A549 (cell line): Measurements from ENCODE around the gene ZMIZ2. TPM values are rescaled to one million over a fixed set of nuclear protein-coding genes. Genes with fewer than 3 reads are reported as not detected.
A peak's percentile ranks its signal among the peaks of the same experiment; 100 is the strongest.

Experiments
- ATAC-seq, 2 experiments: fragments of 200-7000 bp in 1 of 2; fragments of >200 bp in 1 of 2; cut with Nextera tagmentation in 1 of 2; cut with Tn5 transposase in 1 of 2; 3 replicates each; pipeline versions ENCODE4 v1.8.0 to v1.9.1; 2018 to 2020; ENCODE audit warnings: mild to moderate bottlenecking in 1 of 2, moderate library complexity in 1 of 2
- CTCF ChIA-PET: fragments of 300-600 bp; sonication (Branson Sonifier 250); formaldehyde crosslinking; extraction: SDS; loops from one replicate; lab custom pipeline; 2021; ENCODE audit warnings: antibody characterized with exemption, inconsistent platforms; lab: Yijun Ruan, JAX
- POLR2A ChIA-PET: fragments of 350-600 bp; formaldehyde crosslinking; extraction: SDS; loops from one replicate; lab custom pipeline; 2021; ENCODE audit warnings: antibody characterized with exemption, inconsistent platforms; lab: Yijun Ruan, JAX
- DNase-seq, 2 experiments: peaks; one replicate each; pipeline versions ENCODE4 v3.0.0 to v3.0.0-alpha.2; 2011 to 2016; ENCODE audit warnings: low read depth in 1 of 2, low spot score in 1 of 2
- FAIRE-seq: peaks from 2 replicates; lab custom pipeline; 2011; peaks lifted over from hg19 to GRCh38; lab: Jason Lieb, UNC
- H3K27ac ChIP-seq, 2 experiments: fragments of >200 bp; sonication (Bioruptor Twin); formaldehyde crosslinking; 3 replicates each; pipeline ENCODE4 v1.5.1; 2016 to 2017
- H3K4me1 ChIP-seq: fragments of >200 bp; sonication (Bioruptor Twin); formaldehyde crosslinking; 3 replicates; pipeline ENCODE4 v1.6.1; 2016
- H3K4me2 ChIP-seq: fragments of >200 bp; sonication (Bioruptor Twin); formaldehyde crosslinking; 3 replicates; pipeline ENCODE4 v1.6.1; 2016
- H3K4me3 ChIP-seq: fragments of >200 bp; sonication (Bioruptor Twin); formaldehyde crosslinking; 3 replicates; pipeline ENCODE4 v1.5.1; 2016
- H3K9me3 ChIP-seq: fragments of >200 bp; sonication (Bioruptor Twin); formaldehyde crosslinking; 3 replicates; pipeline ENCODE4 v1.6.1; 2016
- ATOH8 ChIP-seq: fragments of 250-450 bp; sonication (Bioruptor Pico); IDR thresholded peaks from 2 replicates; pipeline ENCODE4 v1.5.0; 2020; ENCODE audit warnings: low read depth, mild to moderate bottlenecking, moderate library complexity
- BHLHE40 ChIP-seq: IDR thresholded peaks from 2 replicates; pipeline ENCODE4 v1.6.1; 2012; ENCODE audit warnings: low read depth, low read length, inconsistent platforms
- CBX2 ChIP-seq: fragments of 200-600 bp; sonication (generic); IDR thresholded peaks from 2 replicates; pipeline ENCODE4 v1.6.1; 2016; ENCODE audit warnings: low read depth, mild to moderate bottlenecking, borderline replicate concordance
- CBX8 ChIP-seq: fragments of 200-600 bp; sonication (generic); IDR thresholded peaks from 2 replicates; pipeline ENCODE4 v1.6.1; 2016
- CEBPB ChIP-seq, 2 experiments: fragments of >200 bp in 1 of 2; sonication (Bioruptor Twin) in 1 of 2; formaldehyde crosslinking in 1 of 2; IDR thresholded peaks; 2 replicates each; pipeline ENCODE4 v1.6.1; 2012 to 2016
- CTCF ChIP-seq: fragments of >200 bp; sonication (Bioruptor Twin); formaldehyde crosslinking; IDR thresholded peaks from 3 replicates; pipeline ENCODE4 v1.5.1; 2016
- E2F6 ChIP-seq: IDR thresholded peaks from 2 replicates; pipeline ENCODE4 v1.6.1; 2012; ENCODE audit warnings: low read depth, borderline replicate concordance
- EHF ChIP-seq: fragments of 250-450 bp; sonication (Bioruptor Pico); IDR thresholded peaks from 2 replicates; pipeline ENCODE4 v1.5.0; 2020; ENCODE audit warnings: mild to moderate bottlenecking
- ELK1 ChIP-seq: fragments of 150-350 bp; IDR thresholded peaks from 2 replicates; pipeline ENCODE4 v1.6.1; 2014; ENCODE audit warnings: low read depth, mild to moderate bottlenecking, low read length
- FOSB ChIP-seq: fragments of 250-450 bp; sonication (Bioruptor Pico); IDR thresholded peaks from 2 replicates; pipeline ENCODE4 v1.5.0; 2020; ENCODE audit warnings: mild to moderate bottlenecking, moderate library complexity
- FOXS1 ChIP-seq: fragments of 250-450 bp; sonication (Bioruptor Pico); IDR thresholded peaks from 2 replicates; pipeline ENCODE4 v1.5.0; 2020; ENCODE audit warnings: mild to moderate bottlenecking, moderate library complexity
- GATA3 ChIP-seq: IDR thresholded peaks from 2 replicates; pipeline ENCODE4 v1.6.1; 2012; ENCODE audit warnings: borderline replicate concordance
- HDAC2 ChIP-seq: fragments of 200-600 bp; sonication (generic); IDR thresholded peaks from 2 replicates; pipeline ENCODE4 v1.6.1; 2016
- HES2 ChIP-seq: fragments of >200 bp; sonication (Bioruptor Twin); formaldehyde crosslinking; IDR thresholded peaks from 2 replicates; pipeline ENCODE4 v1.6.1; 2016
- HEYL ChIP-seq: fragments of 250-450 bp; sonication (Bioruptor Pico); IDR thresholded peaks from 2 replicates; pipeline ENCODE4 v1.8.0; 2021; ENCODE audit warnings: mild to moderate bottlenecking, moderate library complexity
- JUN ChIP-seq, 2 experiments: fragments of >200 bp; sonication (Bioruptor Twin); formaldehyde crosslinking; IDR thresholded peaks; 2 replicates in 1 of 2; 3 replicates in 1 of 2; pipeline ENCODE4 v1.6.1; 2016 to 2017
- JUNB ChIP-seq: fragments of >200 bp; sonication (Bioruptor Twin); formaldehyde crosslinking; IDR thresholded peaks from 2 replicates; pipeline ENCODE4 v1.6.1; 2016
- KDM5A ChIP-seq: fragments of 200-600 bp; sonication (generic); IDR thresholded peaks from 2 replicates; pipeline ENCODE4 v1.6.1; 2016; ENCODE audit warnings: antibody characterized with exemption, mild to moderate bottlenecking
- NFE2L2 ChIP-seq: fragments of 150-350 bp; conservative IDR thresholded peaks from 2 replicates; pipeline ENCODE4 v1.6.1; 2014; ENCODE audit warnings: low read length
- NPAS2 ChIP-seq: fragments of 250-450 bp; sonication (Bioruptor Pico); IDR thresholded peaks from 2 replicates; pipeline ENCODE4 v1.8.0; 2022; ENCODE audit warnings: mild to moderate bottlenecking, moderate library complexity, borderline replicate concordance
- RFX5 ChIP-seq: fragments of 450-650 bp; IDR thresholded peaks from 2 replicates; pipeline ENCODE4 v1.7.1; 2014; ENCODE audit warnings: antibody characterized with exemption, mild to moderate bottlenecking, moderate library complexity
- RNF2 ChIP-seq: fragments of 200-600 bp; sonication (generic); IDR thresholded peaks from 2 replicates; pipeline ENCODE4 v1.6.1; 2016; ENCODE audit warnings: low read depth, mild to moderate bottlenecking, antibody characterized with exemption, moderate library complexity, borderline replicate concordance
- SMC3 ChIP-seq: fragments of >200 bp; sonication (Bioruptor Twin); formaldehyde crosslinking; IDR thresholded peaks from 3 replicates; pipeline ENCODE4 v1.6.1; 2018; ENCODE audit warnings: inconsistent platforms
- TFCP2L1 ChIP-seq: fragments of 250-450 bp; sonication (Bioruptor Pico); IDR thresholded peaks from 2 replicates; pipeline ENCODE4 v1.5.0; 2021; ENCODE audit warnings: mild to moderate bottlenecking
- USF2 ChIP-seq: fragments of 450-650 bp; IDR thresholded peaks from 2 replicates; pipeline ENCODE4 v1.6.1; 2014; ENCODE audit warnings: antibody characterized with exemption
- ZFP36 ChIP-seq: fragments of 450-650 bp; IDR thresholded peaks from 2 replicates; pipeline ENCODE4 v1.6.1; 2014; ENCODE audit warnings: borderline replicate concordance; ENCODE audit not compliant: partially characterized antibody
- ZSCAN20 ChIP-seq: fragments of 250-450 bp; sonication (Bioruptor Pico); IDR thresholded peaks from 2 replicates; pipeline ENCODE4 v1.8.0; 2022; ENCODE audit warnings: mild to moderate bottlenecking, moderate library complexity
- WGBS: methylation state at CpG from one replicate; pipeline ENCODE4 v1.1.6; 2017; ENCODE audit errors: missing lambda C conversion rate; 5-methylcytosine and 5-hydroxymethylcytosine counted together
- polyA plus RNA-seq, 4 experiments: library from polyadenylated mRNA; depleted of rRNA in 3 of 4; stranded (reverse); fragments of >200 nt; fragmentation: RNase III in 1 of 4; extraction: RNeasy Plus Mini Kit Qiagen cat#74134 plus additional on column Dnase treatment in 1 of 4; gene quantifications; 2 replicates in 3 of 4; 3 replicates in 1 of 4; pipeline ENCODE4 v1.2.3, GENCODE V29; 2011 to 2017

ZMIZ2 gene
- polyA plus RNA-seq, 2 of the 4 experiments (the other 2 are of a cell fraction), result 4.3 to 21.7 TPM

- TF ChIP-seq CTCF, result no peak
- no peak for TF ChIP-seq NPAS2 (CRISPR knock-in tag)
- no peak for TF ChIP-seq E2F6
- TF ChIP-seq ZSCAN20, result no peak
- no peak for TF ChIP-seq HDAC2
- TF ChIP-seq JUN (IDR thresholded peaks at IDR 0.05), result 0 out of 5 replicates have a peak, but pooled peaks of 1 of the 2 experiments have one; percentile 31
- TF ChIP-seq JUNB, result peak; percentile 77
- TF ChIP-seq BHLHE40, result no peak
- TF ChIP-seq HES2, result no peak
- no peak for TF ChIP-seq RFX5
- no peak for TF ChIP-seq CBX8
- peak; percentile 62; the same call in 1 of the 2 replicates for TF ChIP-seq GATA3
- no peak for TF ChIP-seq ZFP36
- no peak for TF ChIP-seq KDM5A
- no peak for TF ChIP-seq FOSB (CRISPR knock-in tag)
Observed at GRCh38 chr7:44735403-44736165, 13.1 kb upstream of the ZMIZ2 start (continued).

GRCh38 chr7:44736896-44737295, 11.8 kb upstream of the ZMIZ2 start:
- H3K4me3 ChIP-seq, result no peak overlapping the region
- ATAC-seq, result no peak
- POLR2A ChIA-PET, result no interaction called here
- TF ChIP-seq SMC3, result no peak
- no peak for TF ChIP-seq BHLHE40
- no peak for TF ChIP-seq CEBPB (IDR thresholded peaks at IDR 0.05)
- TF ChIP-seq CBX2, result no peak
- TF ChIP-seq ATOH8, result no peak
- no peak for TF ChIP-seq E2F6
- no peak for TF ChIP-seq NFE2L2
- no peak for TF ChIP-seq USF2
- TF ChIP-seq EHF, result no peak
- no peak for TF ChIP-seq ELK1
- no peak for TF ChIP-seq ZSCAN20
- no peak for TF ChIP-seq TFCP2L1 (CRISPR knock-in tag)
- no peak for TF ChIP-seq FOXS1
- no peak for TF ChIP-seq HEYL (CRISPR knock-in tag)
- TF ChIP-seq RNF2, result no peak
- TF ChIP-seq NPAS2 (CRISPR knock-in tag), result no peak
- CTCF ChIA-PET, result interaction anchor here (2.9 kb wide), 1 partner anchor 13 kb away, joined by 11 read pairs; the partner anchor contains the start of gene ZMIZ2
- DNase-seq, result no peak
- H3K9me3 ChIP-seq, result no peaks in the 10 kb centered on the region
- H3K27ac ChIP-seq, result peak overlapping the region; percentile 40 to 85; a peak in 4 of 6 replicates
- no peak for FAIRE-seq
- no peak overlapping the region for H3K4me2 ChIP-seq
- WGBS, result 73% methylated on average over 3 of the region's 3 CpGs
- peaks cover 27% of the 10 kb centered on the region for H3K4me1 ChIP-seq
